Measurements from ENCODE around the gene ERCC3.

DNA sequence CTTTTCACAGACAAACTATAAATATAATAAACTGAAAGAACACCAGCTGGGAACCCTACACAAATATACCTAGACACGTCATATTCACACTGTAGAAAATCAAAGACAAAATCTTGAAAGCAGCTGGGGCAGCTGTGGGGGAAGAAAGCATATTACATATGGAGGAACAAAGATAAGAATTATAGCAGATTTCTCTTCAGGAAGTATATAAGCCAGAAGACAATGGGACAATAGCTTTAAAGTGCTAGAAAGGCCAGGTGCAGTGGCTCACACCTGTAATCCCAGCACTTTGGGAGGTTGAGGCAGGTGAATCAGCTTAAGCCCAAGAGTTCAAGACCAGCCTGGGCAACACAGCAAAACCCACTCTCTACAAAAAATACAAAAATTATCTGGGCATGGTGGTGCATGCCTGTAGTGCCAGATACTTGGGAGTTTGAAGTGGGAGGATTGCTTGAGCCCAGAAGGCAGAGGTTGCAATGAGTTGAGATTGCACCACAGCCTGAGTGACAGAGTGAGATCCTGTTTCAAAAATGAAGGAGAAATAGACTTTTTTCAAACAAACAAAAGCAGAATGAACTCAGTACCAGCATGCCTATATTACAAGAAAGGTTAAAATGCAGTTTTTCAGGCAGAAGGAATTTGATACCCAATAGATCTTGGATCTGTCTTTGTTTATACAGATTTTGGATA lies 26.8 kb upstream of the ERCC3 start:
- no peak for TF ChIP-seq POLR2A (IDR thresholded peaks at IDR 0.05)
- TF ChIP-seq, protein P1, sequence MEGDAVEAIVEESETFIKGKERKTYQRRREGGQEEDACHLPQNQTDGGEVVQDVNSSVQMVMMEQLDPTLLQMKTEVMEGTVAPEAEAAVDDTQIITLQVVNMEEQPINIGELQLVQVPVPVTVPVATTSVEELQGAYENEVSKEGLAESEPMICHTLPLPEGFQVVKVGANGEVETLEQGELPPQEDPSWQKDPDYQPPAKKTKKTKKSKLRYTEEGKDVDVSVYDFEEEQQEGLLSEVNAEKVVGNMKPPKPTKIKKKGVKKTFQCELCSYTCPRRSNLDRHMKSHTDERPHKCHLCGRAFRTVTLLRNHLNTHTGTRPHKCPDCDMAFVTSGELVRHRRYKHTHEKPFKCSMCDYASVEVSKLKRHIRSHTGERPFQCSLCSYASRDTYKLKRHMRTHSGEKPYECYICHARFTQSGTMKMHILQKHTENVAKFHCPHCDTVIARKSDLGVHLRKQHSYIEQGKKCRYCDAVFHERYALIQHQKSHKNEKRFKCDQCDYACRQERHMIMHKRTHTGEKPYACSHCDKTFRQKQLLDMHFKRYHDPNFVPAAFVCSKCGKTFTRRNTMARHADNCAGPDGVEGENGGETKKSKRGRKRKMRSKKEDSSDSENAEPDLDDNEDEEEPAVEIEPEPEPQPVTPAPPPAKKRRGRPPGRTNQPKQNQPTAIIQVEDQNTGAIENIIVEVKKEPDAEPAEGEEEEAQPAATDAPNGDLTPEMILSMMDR (IDR thresholded peaks at IDR 0.05): no peak
- TF ChIP-seq POLR2AphosphoS5 (IDR thresholded peaks at IDR 0.05): no peak

Measured in transverse colon (tissue), 4 donors.